Spleen (tissue), 11 donors: ENCODE results near the gene GLG1. TPM values are rescaled to one million over a fixed set of nuclear protein-coding genes. Genes with fewer than 3 reads are reported as not detected.
A peak's percentile ranks its signal among the peaks of the same experiment; 100 is the strongest.

ENCODE experiments used
- DNase-seq: peaks from one replicate; pipeline ENCODE4 v3.0.0-alpha.2; 2020
- H3K27ac ChIP-seq, 8 donors: fragments of 200-600 bp; sonication (generic) in 7 of 8; 1 replicate in 4 of 8; 2 replicates in 4 of 8; pipeline versions ENCODE4 v1.5.0 to v1.8.0; 2016 to 2021; ENCODE audit warnings: inconsistent platforms in 4 of 8, mild to moderate bottlenecking in 4 of 8, moderate library complexity in 1 of 8
- H3K27me3 ChIP-seq, 7 donors: fragments of 200-600 bp; sonication (generic) in 6 of 7; replicated peaks in 1 of 7; 1 replicate in 4 of 7; 2 replicates in 3 of 7; pipeline versions ENCODE4 v1.5.0 to v1.8.0; 2016 to 2021; ENCODE audit warnings: inconsistent platforms in 3 of 7, mild to moderate bottlenecking in 1 of 7
- H3K36me3 ChIP-seq, 6 donors: fragments of 200-600 bp; sonication (generic) in 5 of 6; 1 replicate in 4 of 6; 2 replicates in 2 of 6; pipeline versions ENCODE4 v1.5.0 to v1.8.0; 2016 to 2021; ENCODE audit warnings: inconsistent platforms in 2 of 6
- H3K4me1 ChIP-seq, 6 donors: fragments of 200-600 bp; sonication (generic) in 5 of 6; 1 replicate in 3 of 6; 2 replicates in 3 of 6; pipeline versions ENCODE4 v1.5.0 to v1.8.0; 2016 to 2021; ENCODE audit warnings: inconsistent platforms in 3 of 6
- H3K4me3 ChIP-seq, 8 donors: fragments of 200-600 bp; sonication (generic) in 7 of 8; 1 replicate in 4 of 8; 2 replicates in 4 of 8; pipeline versions ENCODE4 v1.5.0 to v1.8.0; 2016 to 2021; ENCODE audit warnings: inconsistent platforms in 4 of 8, mild to moderate bottlenecking in 4 of 8, moderate library complexity in 2 of 8
- H3K9me3 ChIP-seq, 8 donors: fragments of 200-600 bp; sonication (generic) in 7 of 8; 1 replicate in 4 of 8; 2 replicates in 4 of 8; pipeline versions ENCODE4 v1.5.0 to v1.8.0; 2016 to 2021; ENCODE audit warnings: inconsistent platforms in 4 of 8
- CTCF ChIP-seq, 11 experiments: fragments of 200-600 bp in 7 of 11; fragments of 450-650 bp in 4 of 11; sonication (generic) in 4 of 11; IDR thresholded peaks in 8 of 11; conservative IDR thresholded peaks in 3 of 11; 1 replicate in 7 of 11; 2 replicates in 4 of 11; pipeline versions ENCODE4 v1.4.0 to v1.8.0; 2016 to 2021; ENCODE audit warnings: antibody characterized with exemption in 11 of 11, inconsistent platforms in 4 of 11, mild to moderate bottlenecking in 1 of 11
- POLR2A ChIP-seq, 3 donors: fragments of 450-650 bp; IDR thresholded peaks; one replicate each; pipeline ENCODE4 v1.5.1; 2017; ENCODE audit warnings: antibody characterized with exemption in 3 of 3, mild to moderate bottlenecking in 1 of 3
- POLR2AphosphoS5 ChIP-seq, 3 donors: sonication (generic); formaldehyde crosslinking; IDR thresholded peaks; one replicate each; pipeline ENCODE4 v1.5.1; 2017; ENCODE audit warnings: antibody characterized with exemption in 3 of 3
- WGBS, 5 donors: extraction: QIAGEN DNeasy Blood & Tissue Kit in 3 of 5; methylation state at CpG; one replicate each; pipeline versions ENCODE4 v1.1.5 to v1.1.7; 2013 to 2018; 5-methylcytosine and 5-hydroxymethylcytosine counted together
- intact Hi-C: fragments of 100-400 bp; cut with DNase I; formaldehyde crosslinking; loops from one replicate; pipeline ENCODE4 v1.15.0; 2023; ENCODE audit warnings: low total_unique reads
- polyA plus RNA-seq, 3 donors: library from polyadenylated mRNA; stranded (reverse); fragments of 200-250 nt; gene quantifications; one replicate each; pipeline ENCODE4 v1.2.1, GENCODE V29; 2013
- total RNA-seq, 7 donors: library from RNA; depleted of rRNA in 3 of 7; stranded (reverse); fragments of >200 nt in 3 of 7; fragmentation: NEBNext Ultra II Directional in 4 of 7; extraction: Animal tissue kit (Norgen Biotek cat#: 25700) in 4 of 7; gene quantifications; one replicate each; pipeline versions ENCODE4 v1.1.0 to v1.2.1, GENCODE V29; 2016 to 2021
- donor health status: healthy with polysubstance abuse.
- donor health status: DM: no; HTN: no; CAD: no; lungs with moderate emphysema.
- donor health status: DM: no; HTN: no; CAD: no.
- donor health status: Bipolar disorder and iron deficiency.
- donor health status: healthy.
- donor health status: DM: no; HTN: no; CAD: no.
- donor health status: DM: yes; HTN: yes; CAD: no.

The GLG1 gene
- total and polyA plus RNA-seq, 10 donors, result 14.6 to 124 (median 101) TPM

DNA sequence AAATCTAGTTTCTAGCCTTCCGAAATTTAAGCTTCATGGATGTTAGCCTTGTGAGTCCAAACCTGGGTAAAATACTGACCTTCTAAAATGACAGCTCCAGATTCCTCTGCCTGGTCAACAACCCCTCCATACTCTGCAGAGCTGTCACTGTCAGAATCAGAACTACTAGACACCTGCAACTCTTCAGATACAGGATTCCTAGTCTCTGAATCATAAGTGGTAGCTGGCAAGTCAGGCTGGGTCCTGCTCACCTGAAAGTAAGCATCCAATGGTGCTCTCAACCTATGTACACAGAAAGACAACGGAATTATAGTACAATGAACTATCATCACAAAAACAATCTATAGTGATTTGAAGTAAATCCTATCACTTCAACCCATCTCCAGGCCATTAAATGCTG lies 44.9 kb upstream of the GLG1 start:
- intact Hi-C loops, result no loop called here
- no peak overlapping the region for H3K27ac ChIP-seq
- TF ChIP-seq POLR2AphosphoS5 (IDR thresholded peaks at IDR 0.05) (no peak), POLR2A (IDR thresholded peaks at IDR 0.05) (no peak), CTCF (IDR thresholded peaks at IDR 0.05 in 8 of 11, conservative IDR thresholded peaks at IDR 0.05 in 3 of 11) (no peak)
- no peaks in the 10 kb centered on the region for H3K9me3 ChIP-seq
- no peak overlapping the region for H3K4me3 ChIP-seq
- DNase-seq, result no peak
- H3K4me1 ChIP-seq, result peaks cover 0 to 53% (median 7%) of the 10 kb centered on the region in 6 donors
- H3K27me3 ChIP-seq, result no peaks in the 10 kb centered on the region
- peaks cover 8 to 98% (median 57%) of the 10 kb centered on the region in 6 donors for H3K36me3 ChIP-seq
- WGBS, 5 donors, result 92 to 97% (median 94%) methylated on average over 2 of the region's 2 CpGs

GRCh38 chr16:74650966-74651567 lies 44.2 kb upstream of the GLG1 start:
- H3K27me3 ChIP-seq, result no peaks in the 10 kb centered on the region
- peaks cover 0 to 45% (median 6%) of the 10 kb centered on the region in 6 donors for H3K4me1 ChIP-seq
- intact Hi-C loops, result no loop called here
- no peaks in the 10 kb centered on the region for H3K9me3 ChIP-seq
- TF ChIP-seq POLR2AphosphoS5 (IDR thresholded peaks at IDR 0.05) (no peak), CTCF (IDR thresholded peaks at IDR 0.05 in 8 of 11, conservative IDR thresholded peaks at IDR 0.05 in 3 of 11) (peak in 5 of 11 experiments; percentile 11 to 35 (median 28))
- H3K36me3 ChIP-seq, result peaks cover 8 to 98% (median 64%) of the 10 kb centered on the region in 6 donors
- no peak for DNase-seq
- WGBS, 5 donors, result 83 to 91% (median 90%) methylated on average over 6 of the region's 6 CpGs
- H3K4me3 ChIP-seq, result no peak overlapping the region
- H3K27ac ChIP-seq, result no peak overlapping the region

- DNase-seq, result no peak
- peaks cover 8 to 100% (median 68%) of the 10 kb centered on the region in 6 donors for H3K36me3 ChIP-seq
- WGBS, 5 donors, result 79 to 95% (median 85%) methylated on average over 1 of the region's 1 CpG
- no peak overlapping the region for H3K27ac ChIP-seq
- no peak overlapping the region for H3K4me3 ChIP-seq
- H3K9me3 ChIP-seq, result no peaks in the 10 kb centered on the region
- no peaks in the 10 kb centered on the region for H3K27me3 ChIP-seq
- no peak for TF ChIP-seq POLR2AphosphoS5 (IDR thresholded peaks at IDR 0.05)
- TF ChIP-seq CTCF (IDR thresholded peaks at IDR 0.05 in 8 of 11, conservative IDR thresholded peaks at IDR 0.05 in 3 of 11), result no peak
- TF ChIP-seq POLR2A (IDR thresholded peaks at IDR 0.05), result no peak
- peaks cover 0 to 37% (median 5%) of the 10 kb centered on the region in 6 donors for H3K4me1 ChIP-seq
- intact Hi-C loops, result no loop called here
These were observed 43.1 kb upstream of the GLG1 start for GRCh38 chr16:74649839-74650504.

DNA sequence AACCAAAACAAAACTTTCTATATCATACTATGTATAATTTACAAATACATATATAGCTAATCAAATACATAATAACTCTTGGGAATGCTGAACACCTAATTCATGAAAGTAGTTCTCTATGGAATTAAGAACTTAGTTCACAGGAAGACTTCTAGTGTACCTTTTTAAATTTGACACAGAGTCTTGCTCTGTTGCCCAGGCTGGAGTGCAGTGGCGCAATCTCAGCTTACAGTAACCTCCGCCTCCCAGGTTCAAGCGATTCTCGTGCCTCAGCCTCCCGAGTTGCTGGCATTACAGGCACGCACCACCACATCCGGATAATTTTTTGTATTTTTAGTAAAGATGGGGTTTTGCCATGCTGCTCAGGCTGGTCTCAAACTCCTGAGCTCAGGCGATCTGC lies 35.1 kb upstream of the GLG1 start:
- no peak for DNase-seq
- H3K4me1 ChIP-seq, result no peaks in the 10 kb centered on the region
- no peaks in the 10 kb centered on the region for H3K9me3 ChIP-seq
- 96 to 98% (median 97%) methylated on average over 8 of the region's 8 CpGs for WGBS, 5 donors
- H3K4me3 ChIP-seq, result no peak overlapping the region
- no peak for TF ChIP-seq POLR2A (IDR thresholded peaks at IDR 0.05)
- TF ChIP-seq POLR2AphosphoS5 (IDR thresholded peaks at IDR 0.05), result no peak
- no peak for TF ChIP-seq CTCF (IDR thresholded peaks at IDR 0.05 in 8 of 11, conservative IDR thresholded peaks at IDR 0.05 in 3 of 11)
- peaks cover under 1 to 100% (median 79%) of the 10 kb centered on the region in 6 donors for H3K36me3 ChIP-seq
- intact Hi-C loops, result no loop called here
- H3K27ac ChIP-seq, result no peak overlapping the region
- H3K27me3 ChIP-seq, result no peaks in the 10 kb centered on the region
